Caco-2 (cell line): ENCODE data around the gene RUNX1. TPM values are rescaled to one million over a fixed set of nuclear protein-coding genes. Genes with fewer than 3 reads are reported as not detected.

Experiments used
- BruUV-seq: library from RNA; stranded (reverse); fragments of 400-500 nt; replicated peaks from 2 replicates; lab custom pipeline; 2021; lab: Mats Ljungman, UMichigan
- CTCF ChIA-PET: fragments of 300-600 bp; sonication (Branson Sonifier 250); formaldehyde crosslinking; loops from one replicate; lab custom pipeline; 2022; ENCODE audit warnings: antibody characterized with exemption; lab: Charles Lee
- POLR2A ChIA-PET: fragments of 300-600 bp; sonication (Branson Sonifier 250); formaldehyde crosslinking; loops from one replicate; lab custom pipeline; 2022; ENCODE audit warnings: antibody characterized with exemption; lab: Charles Lee
- DNase-seq, 2 experiments: peaks; one replicate each; pipeline versions ENCODE4 v3.0.0 to v3.0.0-alpha.2; 2020 to 2022
- H3K27me3 ChIP-seq: replicated peaks from 2 replicates; pipeline ENCODE4 v1.6.0; 2011; ENCODE audit warnings: low read length; ENCODE audit not compliant: control insufficient read depth, insufficient read depth
- H3K36me3 ChIP-seq: 2 replicates; pipeline ENCODE4 v1.5.1; 2011; ENCODE audit warnings: low read length; ENCODE audit not compliant: control insufficient read depth, insufficient read depth
- H3K4me1 ChIP-seq: fragments of 250-450 bp; sonication (Bioruptor Pico); 2 replicates; pipeline ENCODE4 v1.5.1; 2020; ENCODE audit warnings: mild to moderate bottlenecking
- H3K4me3 ChIP-seq: 2 replicates; pipeline ENCODE4 v1.5.1; 2011; ENCODE audit warnings: low read depth, mild to moderate bottlenecking, control low read depth, low read length
- H3K9me3 ChIP-seq: fragments of 250-450 bp; sonication (Bioruptor Pico); 2 replicates; pipeline ENCODE4 v1.5.1; 2020; ENCODE audit warnings: mild to moderate bottlenecking, moderate library complexity
- H3K27ac Mint-ChIP-seq: one replicate; pipeline ENCODE4 v1.8.0; 2022; ENCODE audit warnings: mixed read lengths; ENCODE audit not compliant: unreplicated experiment
- H3K27me3 Mint-ChIP-seq: one replicate; pipeline ENCODE4 v1.8.0; 2022; ENCODE audit warnings: mixed read lengths; ENCODE audit not compliant: insufficient read depth, unreplicated experiment
- H3K36me3 Mint-ChIP-seq: one replicate; pipeline ENCODE4 v1.8.0; 2022; ENCODE audit warnings: mild to moderate bottlenecking, mixed read lengths; ENCODE audit not compliant: insufficient read depth, unreplicated experiment
- H3K4me1 Mint-ChIP-seq: one replicate; pipeline ENCODE4 v1.8.0; 2022; ENCODE audit warnings: low read depth, mixed read lengths; ENCODE audit not compliant: unreplicated experiment
- H3K4me3 Mint-ChIP-seq: one replicate; pipeline ENCODE4 v1.8.0; 2022; ENCODE audit warnings: mild to moderate bottlenecking, moderate library complexity, mixed read lengths; ENCODE audit not compliant: unreplicated experiment
- H3K9me3 Mint-ChIP-seq: one replicate; pipeline ENCODE4 v1.8.0; 2022; ENCODE audit warnings: mixed read lengths; ENCODE audit not compliant: unreplicated experiment
- CTCF ChIP-seq, 2 experiments: fragments of 200-600 bp in 1 of 2; IDR thresholded peaks; 1 replicate in 1 of 2; 2 replicates in 1 of 2; pipeline versions ENCODE4 v1.5.1 to v1.8.0; 2011 to 2022; ENCODE audit warnings: antibody characterized with exemption in 1 of 2, control low read depth in 1 of 2, inconsistent platforms in 1 of 2, low read depth in 1 of 2, low read length in 1 of 2, mild to moderate bottlenecking in 1 of 2, moderate library complexity in 1 of 2; ENCODE audit not compliant: insufficient read depth in 1 of 2, severe bottlenecking in 1 of 2, unreplicated experiment in 1 of 2
- intact Hi-C: fragments of 100-400 bp; cut with micrococcal nuclease; formaldehyde crosslinking; loops from one replicate; pipeline ENCODE4 v1.10.0; 2022; ENCODE audit not compliant: unreplicated experiment
- total RNA-seq: library from RNA; stranded (reverse); gene quantifications from 2 replicates; pipeline ENCODE4 v1.2.3, GENCODE V29; 2022

Gene RUNX1
- total RNA-seq, 1 experiment from 2014 or later, result 11.7 TPM

DNA sequence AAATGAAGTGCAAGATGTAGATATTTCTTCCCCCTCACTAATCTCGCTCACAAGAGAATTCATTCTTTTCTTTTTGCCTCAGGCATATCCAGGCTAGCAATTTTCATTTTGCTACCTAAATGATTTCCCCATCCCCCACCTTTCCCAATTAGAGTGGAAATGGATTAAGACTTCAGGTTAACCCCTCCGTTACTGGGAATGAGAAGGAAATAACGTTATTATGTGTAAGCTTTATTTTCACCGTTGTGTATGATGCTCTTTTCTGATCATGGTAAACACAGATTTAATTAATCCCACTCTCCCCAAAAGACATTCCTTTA lies 143.9 kb downstream of the RUNX1 start:
- no peaks in the 10 kb centered on the region for H3K9me3 Mint-ChIP-seq
- no peak for DNase-seq
- no peak overlapping the region for H3K4me3 Mint-ChIP-seq
- Histone ChIP-seq H3K4me3 (no peak overlapping the region), H3K4me1 (peaks cover 20% of the 10 kb centered on the region), H3K27me3 (no peaks in the 10 kb centered on the region), H3K36me3 (no peaks in the 10 kb centered on the region), H3K9me3 (no peaks in the 10 kb centered on the region)
- peaks cover 7% of the 10 kb centered on the region for H3K36me3 Mint-ChIP-seq
- no peak overlapping the region for H3K27ac Mint-ChIP-seq
- no peaks in the 10 kb centered on the region for H3K27me3 Mint-ChIP-seq
- ChIA-PET CTCF (no interaction called here), POLR2A (no interaction called here)
- H3K4me1 Mint-ChIP-seq, result peaks cover 30% of the 10 kb centered on the region
- intact Hi-C loops, result no loop called here
- BruUV-seq, result no TSS peak
- TF ChIP-seq CTCF (IDR thresholded peaks at IDR 0.05; ENCODE audit: insufficient read depth in 1 of 2, low read depth in 1 of 2, low read length in 1 of 2, severe bottlenecking in 1 of 2, unreplicated experiment in 1 of 2), result no peak

GRCh38 chr21:34904526-34905217 lies 144.4 kb downstream of the RUNX1 start:
- POLR2A ChIA-PET, result no interaction called here
- TF ChIP-seq CTCF (IDR thresholded peaks at IDR 0.05; ENCODE audit: insufficient read depth in 1 of 2, low read depth in 1 of 2, low read length in 1 of 2, severe bottlenecking in 1 of 2, unreplicated experiment in 1 of 2), result no peak
- Histone ChIP-seq H3K4me1 (peaks cover 18% of the 10 kb centered on the region), H3K27me3 (no peaks in the 10 kb centered on the region), H3K4me3 (no peak overlapping the region), H3K36me3 (no peaks in the 10 kb centered on the region), H3K9me3 (no peaks in the 10 kb centered on the region)
- CTCF ChIA-PET, result no interaction called here
- intact Hi-C loops, result no loop called here
- no peaks in the 10 kb centered on the region for H3K27me3 Mint-ChIP-seq
- H3K9me3 Mint-ChIP-seq, result no peaks in the 10 kb centered on the region
- H3K27ac Mint-ChIP-seq, result no peak overlapping the region
- H3K36me3 Mint-ChIP-seq, result peaks cover 7% of the 10 kb centered on the region
- H3K4me1 Mint-ChIP-seq, result peaks cover 25% of the 10 kb centered on the region
- H3K4me3 Mint-ChIP-seq, result no peak overlapping the region
- BruUV-seq, result no TSS peak
- no peak for DNase-seq

DNA sequence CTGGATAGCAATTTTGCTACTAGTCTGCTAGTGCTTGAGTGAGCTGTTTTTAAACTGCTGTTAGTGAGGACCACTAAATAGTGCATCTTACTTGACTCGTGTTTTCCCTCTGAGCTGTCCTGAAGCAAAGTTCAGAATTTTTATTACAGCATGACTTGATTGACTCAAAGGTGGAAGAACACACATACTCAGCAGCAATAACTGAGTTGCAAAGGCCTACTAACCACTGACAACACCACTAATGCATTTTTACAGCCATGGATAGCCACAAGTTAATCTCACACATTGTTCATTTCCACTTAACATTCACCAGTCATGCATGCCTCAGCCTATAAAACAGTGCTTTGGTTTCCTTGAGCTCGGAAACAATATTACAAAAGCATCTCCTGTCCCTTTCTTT lies 148.7 kb downstream of the RUNX1 start:
- H3K27me3 Mint-ChIP-seq, result no peaks in the 10 kb centered on the region
- H3K4me3 ChIP-seq, result no peak overlapping the region
- H3K9me3 ChIP-seq, result no peaks in the 10 kb centered on the region
- no peaks in the 10 kb centered on the region for H3K9me3 Mint-ChIP-seq
- intact Hi-C loops, result no loop called here
- DNase-seq, result no peak
- BruUV-seq, result no TSS peak
- no peak for TF ChIP-seq CTCF (IDR thresholded peaks at IDR 0.05; ENCODE audit: insufficient read depth in 1 of 2, low read depth in 1 of 2, low read length in 1 of 2, severe bottlenecking in 1 of 2, unreplicated experiment in 1 of 2)
- H3K27me3 ChIP-seq, result no peaks in the 10 kb centered on the region
- H3K4me3 Mint-ChIP-seq, result no peak overlapping the region
- H3K36me3 ChIP-seq, result no peaks in the 10 kb centered on the region
- H3K4me1 Mint-ChIP-seq, result no peaks in the 10 kb centered on the region
- ChIA-PET CTCF (no interaction called here), POLR2A (no interaction called here)
- peaks cover 12% of the 10 kb centered on the region for H3K4me1 ChIP-seq
- H3K27ac Mint-ChIP-seq, result no peak overlapping the region
- no peaks in the 10 kb centered on the region for H3K36me3 Mint-ChIP-seq
